Left ventricle myocardium inferior (tissue), 1 donor: Measurements from ENCODE around the gene ARFGAP3. TPM values are rescaled to one million over a fixed set of nuclear protein-coding genes. Genes with fewer than 3 reads are reported as not detected.

Source experiments
- DNase-seq: peaks from one replicate; pipeline ENCODE4 v3.0.0-alpha.2; 2020
- H3K27ac ChIP-seq: fragments of 200-600 bp; replicated peaks from 2 replicates; pipeline ENCODE4 v1.8.0; 2021
- H3K27me3 ChIP-seq: fragments of 200-600 bp; 2 replicates; pipeline ENCODE4 v1.8.0; 2021; ENCODE audit warnings: low read depth
- H3K36me3 ChIP-seq: fragments of 200-600 bp; 2 replicates; pipeline ENCODE4 v1.8.0; 2021
- H3K4me1 ChIP-seq: fragments of 200-600 bp; 2 replicates; pipeline ENCODE4 v1.8.0; 2021
- H3K4me3 ChIP-seq: fragments of 200-600 bp; 2 replicates; pipeline ENCODE4 v1.8.0; 2021; ENCODE audit warnings: mild to moderate bottlenecking, moderate library complexity
- H3K9me3 ChIP-seq: fragments of 200-600 bp; replicated peaks from 2 replicates; pipeline ENCODE4 v1.8.0; 2021
- intact Hi-C: fragments of 100-400 bp; cut with micrococcal nuclease; formaldehyde crosslinking; loops from one replicate; pipeline ENCODE4 v1.11.0; 2022
- total RNA-seq: library from RNA; stranded (reverse); fragmentation: NEBNext Ultra II Directional; extraction: Animal tissue kit (Norgen Biotek cat#: 25700); gene quantifications from one replicate; pipeline ENCODE4 v1.2.1, GENCODE V29; 2021
- TF ChIP-seq, protein P1 (sequence below): fragments of 200-600 bp; IDR thresholded peaks from 2 replicates; pipeline ENCODE4 v1.8.0; 2021; ENCODE audit warnings: antibody characterized with exemption, mild to moderate bottlenecking, borderline replicate concordance
- donor health status: DM: no; HTN: yes; CAD: no; lungs with severe emphysema.

Gene ARFGAP3
- total RNA-seq, 1 donor from 2014 or later = 26.9 TPM

DNA sequence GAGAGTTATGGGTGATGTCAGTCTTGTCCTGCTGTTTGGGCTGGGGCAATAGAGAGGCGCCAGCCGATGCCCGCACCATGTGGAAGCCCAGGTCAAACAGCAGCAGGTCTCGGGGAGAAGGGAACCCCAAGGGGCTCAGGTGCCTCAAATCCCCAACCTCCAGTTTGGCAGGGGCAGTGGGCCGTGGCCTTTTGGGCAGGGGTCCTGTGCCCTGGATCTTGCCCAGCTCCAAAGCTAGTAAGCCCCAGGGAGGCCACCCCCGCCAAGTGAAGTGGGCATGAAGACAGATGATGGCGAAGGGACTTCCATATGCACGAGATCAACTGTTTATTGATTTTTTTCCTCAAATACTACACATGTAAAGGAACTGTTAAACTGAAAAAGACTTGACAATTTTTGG lies 12.4 kb upstream of the ARFGAP3 start:
- Histone ChIP-seq H3K4me3 (no peak overlapping the region), H3K36me3 (peaks cover 44% of the 10 kb centered on the region), H3K4me1 (peaks cover 24% of the 10 kb centered on the region), H3K27ac (peak overlapping the region; percentile 73), H3K27me3 (no peaks in the 10 kb centered on the region), H3K9me3 (no peaks in the 10 kb centered on the region)
- TF ChIP-seq, protein P1, sequence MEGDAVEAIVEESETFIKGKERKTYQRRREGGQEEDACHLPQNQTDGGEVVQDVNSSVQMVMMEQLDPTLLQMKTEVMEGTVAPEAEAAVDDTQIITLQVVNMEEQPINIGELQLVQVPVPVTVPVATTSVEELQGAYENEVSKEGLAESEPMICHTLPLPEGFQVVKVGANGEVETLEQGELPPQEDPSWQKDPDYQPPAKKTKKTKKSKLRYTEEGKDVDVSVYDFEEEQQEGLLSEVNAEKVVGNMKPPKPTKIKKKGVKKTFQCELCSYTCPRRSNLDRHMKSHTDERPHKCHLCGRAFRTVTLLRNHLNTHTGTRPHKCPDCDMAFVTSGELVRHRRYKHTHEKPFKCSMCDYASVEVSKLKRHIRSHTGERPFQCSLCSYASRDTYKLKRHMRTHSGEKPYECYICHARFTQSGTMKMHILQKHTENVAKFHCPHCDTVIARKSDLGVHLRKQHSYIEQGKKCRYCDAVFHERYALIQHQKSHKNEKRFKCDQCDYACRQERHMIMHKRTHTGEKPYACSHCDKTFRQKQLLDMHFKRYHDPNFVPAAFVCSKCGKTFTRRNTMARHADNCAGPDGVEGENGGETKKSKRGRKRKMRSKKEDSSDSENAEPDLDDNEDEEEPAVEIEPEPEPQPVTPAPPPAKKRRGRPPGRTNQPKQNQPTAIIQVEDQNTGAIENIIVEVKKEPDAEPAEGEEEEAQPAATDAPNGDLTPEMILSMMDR = no peak
- intact Hi-C loops = loop anchor here (10.0 kb wide), 1 partner anchor 165 kb away; no protein-coding TSS in a partner anchor
- DNase-seq = no peak

DNA sequence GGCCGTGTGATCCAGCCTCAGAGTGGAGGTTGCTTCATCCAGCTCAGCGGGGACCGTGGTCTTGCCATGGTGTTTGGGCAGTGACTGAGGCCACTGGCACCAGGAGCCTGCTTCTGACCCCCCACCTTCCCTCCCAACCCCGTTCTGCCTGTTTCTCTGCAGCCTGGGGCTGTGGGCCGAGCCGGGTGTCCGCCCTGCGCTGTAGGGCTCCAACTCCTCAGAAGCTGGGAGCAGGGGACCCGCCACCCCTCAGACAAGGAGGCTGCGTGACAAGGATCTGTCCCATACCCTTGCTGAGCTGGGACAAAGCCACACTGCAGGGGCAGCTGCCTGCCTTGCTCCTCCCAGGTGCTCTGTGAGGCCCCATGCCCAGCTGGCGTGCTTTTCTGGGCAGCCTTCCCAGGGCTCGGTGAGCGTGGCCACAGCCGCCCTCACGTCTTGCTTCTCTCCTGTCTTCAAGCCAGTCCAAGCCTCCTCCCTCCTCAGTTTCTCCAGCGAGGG lies 11.7 kb upstream of the ARFGAP3 start:
- TF ChIP-seq, protein P1 = no peak
- Histone ChIP-seq H3K4me1 (peaks cover 24% of the 10 kb centered on the region), H3K27me3 (no peaks in the 10 kb centered on the region), H3K36me3 (peaks cover 38% of the 10 kb centered on the region), H3K9me3 (no peaks in the 10 kb centered on the region), H3K27ac (peak overlapping the region; percentile 73), H3K4me3 (no peak overlapping the region)
- DNase-seq = peak; percentile 72
- intact Hi-C loops = loop anchor here (10.0 kb wide), 1 partner anchor 166 kb away; no protein-coding TSS in a partner anchor

DNA sequence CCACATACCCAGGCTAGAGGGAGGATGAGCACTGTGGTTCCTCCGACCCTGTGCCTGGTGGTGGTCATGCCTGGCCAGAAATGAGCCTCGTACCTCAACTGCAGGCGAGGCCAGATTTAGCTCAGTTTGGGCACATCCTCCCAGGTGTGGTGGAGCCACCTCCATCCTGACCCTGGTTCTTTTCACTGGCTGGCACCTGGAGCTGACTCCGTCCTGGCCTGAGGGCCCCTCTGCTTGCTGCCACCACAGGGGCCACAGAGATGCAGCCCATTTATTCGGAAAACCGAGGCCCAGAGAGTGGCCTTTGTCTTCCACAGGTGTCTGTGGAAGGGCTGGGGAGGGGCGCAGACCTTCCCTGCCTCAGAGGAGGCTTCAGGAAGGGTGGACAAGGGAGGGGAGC lies 9.0 kb upstream of the ARFGAP3 start:
- Histone ChIP-seq H3K36me3 (peaks cover 12% of the 10 kb centered on the region), H3K4me3 (no peak overlapping the region), H3K27me3 (no peaks in the 10 kb centered on the region), H3K9me3 (no peaks in the 10 kb centered on the region), H3K27ac (no peak overlapping the region), H3K4me1 (peaks cover 24% of the 10 kb centered on the region)
- intact Hi-C loops = loop anchor here (10.0 kb wide), 1 partner anchor 169 kb away; no protein-coding TSS in a partner anchor
- TF ChIP-seq, protein P1 = no peak
- no peak for DNase-seq

DNA sequence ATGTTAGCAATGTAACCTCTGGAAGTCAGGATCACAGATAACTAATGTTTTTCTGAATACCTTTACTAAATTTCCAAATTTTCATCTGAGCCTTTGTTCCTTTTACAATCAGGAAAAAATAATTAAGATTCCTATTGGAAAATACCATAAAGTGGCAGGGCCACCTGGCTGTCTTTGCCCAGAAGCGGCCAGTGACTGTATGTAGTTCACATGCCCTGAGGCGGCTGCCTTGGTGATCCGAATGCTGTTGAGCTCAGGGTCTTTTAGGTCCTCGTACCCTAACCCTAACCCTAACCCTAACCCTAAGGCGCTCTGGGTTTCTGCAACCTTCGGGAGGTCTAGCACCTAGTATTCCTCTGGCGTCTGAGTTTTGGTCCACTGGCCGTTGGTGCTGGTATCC lies 8.5 kb upstream of the ARFGAP3 start:
- Histone ChIP-seq H3K36me3 (peaks cover 7% of the 10 kb centered on the region), H3K4me1 (peaks cover 30% of the 10 kb centered on the region), H3K27ac (no peak overlapping the region), H3K4me3 (no peak overlapping the region), H3K9me3 (no peaks in the 10 kb centered on the region), H3K27me3 (no peaks in the 10 kb centered on the region)
- intact Hi-C loops = loop anchor here (10.0 kb wide), 1 partner anchor 169 kb away; no protein-coding TSS in a partner anchor
- TF ChIP-seq, protein P1 = no peak
- DNase-seq = no peak

DNA sequence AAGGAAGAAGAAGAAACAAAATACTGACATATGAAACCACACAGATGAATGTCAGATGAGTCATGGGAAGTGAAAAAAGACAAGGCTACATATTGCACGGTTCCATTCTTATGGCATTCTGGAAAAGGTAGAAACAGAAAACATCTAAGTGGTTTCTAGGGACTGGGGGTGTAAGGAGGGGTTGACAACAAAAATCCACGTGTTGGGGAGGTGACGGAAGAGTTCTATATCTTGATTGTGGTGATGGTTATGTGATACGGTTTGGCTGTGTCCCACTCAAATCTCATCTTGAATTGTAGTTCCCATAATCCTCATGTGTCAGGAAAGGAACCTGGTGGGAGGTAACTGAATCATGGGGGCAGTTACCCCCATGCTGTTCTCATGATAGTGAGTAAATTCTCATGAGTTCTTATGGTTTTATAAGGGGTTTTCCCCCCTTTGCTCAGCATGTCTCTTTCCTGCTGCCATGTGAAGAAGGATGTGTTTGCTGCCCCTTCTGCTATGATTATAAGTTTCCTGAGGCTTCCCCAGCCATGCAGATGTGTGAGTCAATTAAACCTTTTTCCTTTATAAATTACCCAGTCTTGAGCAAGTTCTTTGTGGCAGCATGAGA lies 6.4 kb upstream of the ARFGAP3 start:
- Histone ChIP-seq H3K9me3 (no peaks in the 10 kb centered on the region), H3K27me3 (no peaks in the 10 kb centered on the region), H3K27ac (no peak overlapping the region), H3K36me3 (no peaks in the 10 kb centered on the region), H3K4me3 (no peak overlapping the region), H3K4me1 (peaks cover 19% of the 10 kb centered on the region)
- TF ChIP-seq, protein P1 = no peak
- intact Hi-C loops = loop anchor here (10.0 kb wide), 1 partner anchor 171 kb away; no protein-coding TSS in a partner anchor
- no peak for DNase-seq
